ENCODE measurements around the gene RLIM. TPM values are rescaled to one million over a fixed set of nuclear protein-coding genes. Genes with fewer than 3 reads are reported as not detected.

The RLIM gene
- polyA plus RNA-seq, 1 of the 3 experiments (the other 2 are of a cell fraction) = 4.9 TPM

GRCh38 chrX:74606342-74606741, 8.1 kb downstream of the RLIM start:
- H3F3A ChIP-seq (replicated peaks; ENCODE audit: insufficient read depth) = no peaks in the 10 kb centered on the region
- H3K36me3 ChIP-seq (replicated peaks in 1 of 2; ENCODE audit: control insufficient read depth in 1 of 2, insufficient read depth in 2 of 2, low read length in 1 of 2) = peaks cover 17% of the 10 kb centered on the region in 2 experiments
- TF ChIP-seq TAF1 (IDR thresholded peaks at IDR 0.05; ENCODE audit: borderline replicate concordance, low read depth, low read length) (no peak), FOXM1 (IDR thresholded peaks at IDR 0.05; ENCODE audit: low read depth) (no peak), RXRA (IDR thresholded peaks at IDR 0.05; ENCODE audit: borderline replicate concordance, low read depth) (no peak), PBX3 (IDR thresholded peaks at IDR 0.05) (no peak), ZBTB33 (IDR thresholded peaks at IDR 0.05; ENCODE audit: borderline replicate concordance, low read depth) (no peak), MEF2A (IDR thresholded peaks at IDR 0.05; ENCODE audit: borderline replicate concordance, low read depth) (no peak)
- no peak overlapping the region for H3K4me3 ChIP-seq (ENCODE audit: low read depth in 2 of 2, low read length in 1 of 2)
- no peaks in the 10 kb centered on the region for H3K9me3 ChIP-seq
- H2AFZ ChIP-seq (ENCODE audit: low read depth) = no peak overlapping the region
- H3K9ac ChIP-seq = no peak overlapping the region
- no peaks in the 10 kb centered on the region for H3K9me2 ChIP-seq
- H3K27ac ChIP-seq (ENCODE audit: low read depth in 2 of 2, low read length in 1 of 2) = no peak overlapping the region
- H3K27me3 ChIP-seq (ENCODE audit: insufficient read depth) = no peaks in the 10 kb centered on the region
- CTCF ChIA-PET = no interaction called here
- peaks cover 75% of the 10 kb centered on the region for H4K20me1 ChIP-seq (ENCODE audit: insufficient read depth)
- no peak overlapping the region for H3K4me2 ChIP-seq
- POLR2A ChIA-PET = no interaction called here
- DNase-seq = no peak
- H3K4me1 ChIP-seq (ENCODE audit: control insufficient read depth in 1 of 2, insufficient read depth in 2 of 2, low read depth in 1 of 2, low read length in 1 of 2) = no peaks in the 10 kb centered on the region; a peak in 1 of 4 replicates
- peaks cover 98% of the 10 kb centered on the region for H3K79me2 ChIP-seq (ENCODE audit: insufficient read depth)

- H2AFZ ChIP-seq (ENCODE audit: low read depth) = no peak overlapping the region
- TF ChIP-seq POLR2AphosphoS5 (IDR thresholded peaks at IDR 0.05; ENCODE audit: low read depth, low read length) (no peak), NFIC (IDR thresholded peaks at IDR 0.05; ENCODE audit: borderline replicate concordance) (no peak)
- H3K27ac ChIP-seq (ENCODE audit: low read depth in 2 of 2, low read length in 1 of 2) = no peak overlapping the region
- no peak overlapping the region for H3K9ac ChIP-seq
- no peak for DNase-seq
- no peaks in the 10 kb centered on the region for H3K27me3 ChIP-seq (ENCODE audit: insufficient read depth)
- H3K9me2 ChIP-seq = no peaks in the 10 kb centered on the region
- peaks cover 99% of the 10 kb centered on the region for H3K79me2 ChIP-seq (ENCODE audit: insufficient read depth)
- no peak overlapping the region for H3K4me2 ChIP-seq
- peaks cover 4% of the 10 kb centered on the region for H3F3A ChIP-seq (replicated peaks; ENCODE audit: insufficient read depth)
- peaks cover 88% of the 10 kb centered on the region for H4K20me1 ChIP-seq (ENCODE audit: insufficient read depth)
- no peak overlapping the region for H3K4me3 ChIP-seq (ENCODE audit: low read depth in 2 of 2, low read length in 1 of 2)
- peaks cover 6 to 17% of the 10 kb centered on the region in 2 experiments for H3K36me3 ChIP-seq (replicated peaks in 1 of 2; ENCODE audit: control insufficient read depth in 1 of 2, insufficient read depth in 2 of 2, low read length in 1 of 2)
- 54% methylated on average over 2 of the region's 2 CpGs for WGBS (ENCODE audit: low lambda C conversion rate)
- CTCF ChIA-PET = interaction anchor here (1.1 kb wide), 1 partner anchor 1852 kb away, joined by 3 read pairs; no protein-coding TSS in a partner anchor
- POLR2A ChIA-PET = interaction anchor here (0.9 kb wide), 1 partner anchor 12 kb away, joined by 3 read pairs; the partner anchor contains the start of gene RLIM
- no peaks in the 10 kb centered on the region; a peak in 2 of 4 replicates for H3K4me1 ChIP-seq (ENCODE audit: control insufficient read depth in 1 of 2, insufficient read depth in 2 of 2, low read depth in 1 of 2, low read length in 1 of 2)
- no peaks in the 10 kb centered on the region for H3K9me3 ChIP-seq
Observed at GRCh38 chrX:74603040-74603439, 11.4 kb downstream of the RLIM start.

- Histone ChIP-seq H2AFZ (ENCODE audit: low read depth) (no peak overlapping the region), H3K4me2 (no peak overlapping the region), H3K9ac (no peak overlapping the region), H3K79me2 (ENCODE audit: insufficient read depth) (peaks cover 99% of the 10 kb centered on the region), H3K9me3 (no peaks in the 10 kb centered on the region), H3K4me1 (ENCODE audit: control insufficient read depth in 1 of 2, insufficient read depth in 2 of 2, low read depth in 1 of 2, low read length in 1 of 2) (no peaks in the 10 kb centered on the region; a peak in 2 of 4 replicates), H3K27me3 (ENCODE audit: insufficient read depth) (no peaks in the 10 kb centered on the region), H3K4me3 (ENCODE audit: low read depth in 2 of 2, low read length in 1 of 2) (no peak overlapping the region), H3F3A (replicated peaks; ENCODE audit: insufficient read depth) (peaks cover 4% of the 10 kb centered on the region), H4K20me1 (ENCODE audit: insufficient read depth) (peaks cover 86% of the 10 kb centered on the region), H3K36me3 (replicated peaks in 1 of 2; ENCODE audit: control insufficient read depth in 1 of 2, insufficient read depth in 2 of 2, low read length in 1 of 2) (peaks cover 4 to 22% of the 10 kb centered on the region in 2 experiments), H3K27ac (ENCODE audit: low read depth in 2 of 2, low read length in 1 of 2) (no peak overlapping the region), H3K9me2 (no peaks in the 10 kb centered on the region)
- no peak for DNase-seq
- POLR2A ChIA-PET = no interaction called here
- 52% methylated on average over 8 of the region's 8 CpGs for WGBS (ENCODE audit: low lambda C conversion rate)
- CTCF ChIA-PET = no interaction called here
- TF ChIP-seq MXI1 (IDR thresholded peaks at IDR 0.05; ENCODE audit: low read depth, low read length) (no peak), RCOR1 (IDR thresholded peaks at IDR 0.05; ENCODE audit: low read length) (no peak), FOXM1 (IDR thresholded peaks at IDR 0.05; ENCODE audit: low read depth) (no peak), CTCF (IDR thresholded peaks at IDR 0.05) (no peak), EZH2phosphoT487 (IDR thresholded peaks at IDR 0.05; ENCODE audit: borderline replicate concordance, low read depth) (no peak), REST (IDR thresholded peaks at IDR 0.05; ENCODE audit: low read depth, low read length) (no peak), RAD21 (IDR thresholded peaks at IDR 0.05; ENCODE audit: low read length) (no peak)
Observed at GRCh38 chrX:74602142-74602541, 12.3 kb downstream of the RLIM start.

Measured in SK-N-SH (cell line).